Kidney capillary endothelial cell (primary cell): Measurements from ENCODE around the gene ACKR2.
A peak's percentile ranks its signal among the peaks of the same experiment; 100 is the strongest.

Source experiments
- DNase-seq: peaks from one replicate; pipeline ENCODE4 v3.0.0-alpha.2; 2018; ENCODE audit warnings: low spot score

The ACKR2 gene

GRCh38 chr3:42829628-42830436, 20.6 kb downstream of the ACKR2 start:
- no peak for DNase-seq

- DNase-seq: no peak
These were observed 21.4 kb downstream of the ACKR2 start for GRCh38 chr3:42830437-42831320.

GRCh38 chr3:42831321-42831713, 22.1 kb downstream of the ACKR2 start:
- peak; percentile 69 for DNase-seq

GRCh38 chr3:42836150-42837123, 27.2 kb downstream of the ACKR2 start:
- no peak for DNase-seq

- DNase-seq: no peak
These were observed 29.3 kb downstream of the ACKR2 start for GRCh38 chr3:42838571-42838970.

- DNase-seq: peak; percentile 65
These were observed 30.4 kb downstream of the ACKR2 start for GRCh38 chr3:42839616-42840015.

- DNase-seq: no peak
These were observed 32.1 kb downstream of the ACKR2 start for GRCh38 chr3:42841332-42841731.

GRCh38 chr3:42843713-42844411, 34.6 kb downstream of the ACKR2 start:
- no peak for DNase-seq

- DNase-seq: no peak
These were observed 35.1 kb downstream of the ACKR2 start for GRCh38 chr3:42844412-42844713.

GRCh38 chr3:42844815-42845214, 35.6 kb downstream of the ACKR2 start:
- no peak for DNase-seq

GRCh38 chr3:42846685-42847522, 37.7 kb downstream of the ACKR2 start:
- peak; percentile 21 for DNase-seq

GRCh38 chr3:42847731-42848130, 38.5 kb downstream of the ACKR2 start:
- no peak for DNase-seq

GRCh38 chr3:42849017-42849416, 39.8 kb downstream of the ACKR2 start:
- DNase-seq: no peak

- no peak for DNase-seq
These were observed 41.0 kb downstream of the ACKR2 start for GRCh38 chr3:42850263-42850662.

- no peak for DNase-seq
These were observed 42.1 kb downstream of the ACKR2 start for GRCh38 chr3:42851228-42851834.

GRCh38 chr3:42852441-42852840, 43.2 kb downstream of the ACKR2 start:
- DNase-seq: no peak

GRCh38 chr3:42853056-42853455, 43.8 kb downstream of the ACKR2 start:
- DNase-seq: no peak

GRCh38 chr3:42853739-42854302, 44.6 kb downstream of the ACKR2 start:
- no peak for DNase-seq

- DNase-seq: no peak
These were observed 45.9 kb downstream of the ACKR2 start for GRCh38 chr3:42855219-42855546.
